DMS 273 treated with DMSO at 0.1 percent for 48 hours (cell line): ENCODE results near the gene PPFIA1.
"Not testable (repeated sequence)": the region's sequence is repeated elsewhere in the genome, so short reads cannot be mapped to it uniquely, and the experiment has no call there.

Experiments
- DNase-seq: peaks from one replicate; lab custom pipeline; 2025; lab: John Stamatoyannopoulos, UW

Gene PPFIA1

GRCh38 chr11:70394211-70394950 is 123.9 kb downstream of the PPFIA1 start:
- no peak for DNase-seq

GRCh38 chr11:70397336-70397982 is 127.0 kb downstream of the PPFIA1 start:
- DNase-seq: peak; percentile 3

GRCh38 chr11:70397983-70398833 is 127.7 kb downstream of the PPFIA1 start, which contains the start of gene CTTN:
TSS of gene CTTN (plus strand) at chr11:70398529. CDS start at chr11:70407298, 8,769 bp downstream.
- peak; percentile 34 for DNase-seq

- DNase-seq: no peak
These were observed 128.6 kb downstream of the PPFIA1 start for GRCh38 chr11:70398834-70399680.

GRCh38 chr11:70399681-70400112 is 129.2 kb downstream of the PPFIA1 start:
- DNase-seq: no peak

GRCh38 chr11:70400643-70401042 is 130.2 kb downstream of the PPFIA1 start:
- no peak for DNase-seq

- DNase-seq: no peak
These were observed 131.5 kb downstream of the PPFIA1 start for GRCh38 chr11:70402016-70402415.

GRCh38 chr11:70402685-70403084 is 132.2 kb downstream of the PPFIA1 start:
- no peak for DNase-seq

- DNase-seq: no peak
These were observed 133.8 kb downstream of the PPFIA1 start for GRCh38 chr11:70404244-70404643.

- peak; percentile 3 for DNase-seq
These were observed 135.3 kb downstream of the PPFIA1 start for GRCh38 chr11:70405679-70406395.

- DNase-seq: no peak
These were observed 136.6 kb downstream of the PPFIA1 start for GRCh38 chr11:70407121-70407520.

GRCh38 chr11:70407814-70408213 is 137.3 kb downstream of the PPFIA1 start:
- no peak for DNase-seq

- not testable (repeated sequence) for DNase-seq
These were observed 137.8 kb downstream of the PPFIA1 start for GRCh38 chr11:70408326-70408725.

GRCh38 chr11:70409437-70409836 is 138.9 kb downstream of the PPFIA1 start:
- DNase-seq: no peak

- DNase-seq: no peak
These were observed 139.4 kb downstream of the PPFIA1 start for GRCh38 chr11:70409871-70410270.

GRCh38 chr11:70410276-70411205 is 140.1 kb downstream of the PPFIA1 start:
- DNase-seq: no peak

- no peak for DNase-seq
These were observed 141.4 kb downstream of the PPFIA1 start for GRCh38 chr11:70411713-70412452.

- no peak for DNase-seq
These were observed 142.7 kb downstream of the PPFIA1 start for GRCh38 chr11:70413151-70413550.
